WI38 (cell line): Measurements from ENCODE around the gene DZIP1L.
A peak's percentile ranks its signal among the peaks of the same experiment; 100 is the strongest.
"Not testable (repeated sequence)": the region's sequence is repeated elsewhere in the genome, so short reads cannot be mapped to it uniquely, and the experiment has no call there.

ENCODE experiments used
- H3K4me3 ChIP-seq: 2 replicates; pipeline ENCODE4 v1.5.1; 2011; ENCODE audit warnings: low read depth, mild to moderate bottlenecking, control low read depth, low read length
- TF ChIP-seq, protein P1 (sequence below): IDR thresholded peaks from 2 replicates; pipeline ENCODE4 v1.5.1; 2012; ENCODE audit warnings: low read depth, mild to moderate bottlenecking, control low read depth, low read length

The DZIP1L gene

DNA sequence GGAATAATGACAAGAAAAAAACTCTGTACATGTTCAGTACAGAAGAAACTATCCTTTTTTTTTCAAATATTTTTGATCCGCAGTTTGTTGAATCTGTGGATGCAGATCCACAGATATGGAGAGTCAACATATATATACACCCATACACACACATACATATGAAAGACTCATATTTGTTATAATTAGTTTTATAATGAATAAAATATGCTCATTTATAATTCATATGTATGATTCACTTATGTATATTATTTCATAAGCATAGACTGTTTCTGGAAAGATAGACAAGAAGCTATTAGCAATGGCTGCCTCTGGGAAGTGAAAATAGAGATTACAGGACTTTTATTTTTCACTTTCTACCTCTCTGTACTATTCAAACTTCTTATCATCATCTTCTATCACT, 9.8 kb downstream of the DZIP1L start:
- TF ChIP-seq, protein P1, sequence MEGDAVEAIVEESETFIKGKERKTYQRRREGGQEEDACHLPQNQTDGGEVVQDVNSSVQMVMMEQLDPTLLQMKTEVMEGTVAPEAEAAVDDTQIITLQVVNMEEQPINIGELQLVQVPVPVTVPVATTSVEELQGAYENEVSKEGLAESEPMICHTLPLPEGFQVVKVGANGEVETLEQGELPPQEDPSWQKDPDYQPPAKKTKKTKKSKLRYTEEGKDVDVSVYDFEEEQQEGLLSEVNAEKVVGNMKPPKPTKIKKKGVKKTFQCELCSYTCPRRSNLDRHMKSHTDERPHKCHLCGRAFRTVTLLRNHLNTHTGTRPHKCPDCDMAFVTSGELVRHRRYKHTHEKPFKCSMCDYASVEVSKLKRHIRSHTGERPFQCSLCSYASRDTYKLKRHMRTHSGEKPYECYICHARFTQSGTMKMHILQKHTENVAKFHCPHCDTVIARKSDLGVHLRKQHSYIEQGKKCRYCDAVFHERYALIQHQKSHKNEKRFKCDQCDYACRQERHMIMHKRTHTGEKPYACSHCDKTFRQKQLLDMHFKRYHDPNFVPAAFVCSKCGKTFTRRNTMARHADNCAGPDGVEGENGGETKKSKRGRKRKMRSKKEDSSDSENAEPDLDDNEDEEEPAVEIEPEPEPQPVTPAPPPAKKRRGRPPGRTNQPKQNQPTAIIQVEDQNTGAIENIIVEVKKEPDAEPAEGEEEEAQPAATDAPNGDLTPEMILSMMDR = no peak
- H3K4me3 ChIP-seq = no peak overlapping the region

DNA sequence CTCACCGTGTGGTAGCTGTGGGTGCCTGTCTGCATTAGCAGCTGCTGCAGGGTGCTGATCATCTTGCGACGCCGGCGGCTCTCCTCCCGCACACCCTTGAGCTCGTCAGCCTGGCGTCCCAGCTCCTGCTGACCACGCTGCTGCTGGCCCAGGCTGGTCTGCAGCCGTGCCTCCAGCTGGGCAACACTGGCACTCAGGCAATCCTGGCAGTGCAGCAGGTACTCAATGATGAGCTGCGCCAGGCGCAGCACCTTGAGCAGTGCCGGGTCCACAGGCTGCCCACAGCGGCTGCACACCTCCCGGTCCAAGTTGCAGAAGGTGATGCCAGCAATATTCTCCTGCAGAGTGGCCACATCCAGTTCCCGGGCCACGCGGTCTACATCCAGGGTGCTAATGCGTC, 11.9 kb downstream of the DZIP1L start:
- TF ChIP-seq, protein P1 = no peak
- no peak overlapping the region for H3K4me3 ChIP-seq

DNA sequence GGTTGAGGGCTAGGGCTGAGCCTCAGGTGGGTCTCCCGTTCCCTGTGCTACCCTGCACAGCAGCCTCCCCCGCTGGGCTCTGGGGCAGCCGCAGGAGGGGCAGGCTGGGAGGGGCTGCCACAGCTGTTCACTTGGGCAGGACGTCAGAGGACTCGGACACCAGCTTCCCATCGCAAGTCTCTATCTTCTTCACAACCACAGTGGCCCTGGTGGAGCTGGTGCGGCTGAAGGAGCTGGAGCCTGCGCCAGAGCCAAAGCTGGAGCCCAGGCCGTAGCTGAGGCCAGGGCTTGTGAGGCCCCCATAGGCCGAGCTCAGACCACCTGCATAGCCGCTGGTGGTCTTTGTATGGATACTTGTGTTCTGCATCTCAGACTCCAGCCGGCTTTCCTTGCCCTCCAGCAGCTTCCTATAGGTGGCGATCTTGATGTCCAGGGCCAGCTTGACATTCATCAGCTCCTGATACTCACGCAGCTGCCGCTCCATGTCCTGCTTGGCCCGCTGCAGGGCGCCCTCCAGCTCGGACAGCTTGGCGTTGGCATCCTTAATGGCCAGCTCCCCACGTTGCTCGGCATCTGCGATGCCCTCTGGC, 14.0 kb downstream of the DZIP1L start:
- not testable (repeated sequence) for H3K4me3 ChIP-seq

DNA sequence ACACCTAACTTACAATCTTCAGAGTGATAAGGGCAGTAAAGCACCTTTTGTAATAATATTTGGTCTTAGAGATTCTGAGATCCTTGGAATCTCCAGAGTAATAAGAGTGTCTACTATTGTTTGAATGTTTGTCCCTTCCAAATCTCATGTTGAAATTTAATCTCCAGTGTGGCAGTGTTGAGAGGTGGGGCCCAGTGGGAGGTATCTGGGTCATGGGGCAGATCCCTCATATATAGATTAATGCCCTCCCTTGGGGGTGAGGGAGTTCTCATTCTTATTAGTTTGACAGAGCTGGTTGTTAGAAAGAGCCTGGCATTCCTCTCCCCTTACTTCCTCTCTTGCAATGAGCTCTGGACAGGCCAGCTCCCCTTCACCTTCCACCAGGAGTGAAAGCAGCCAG, 16.0 kb downstream of the DZIP1L start:
- no peak overlapping the region for H3K4me3 ChIP-seq

DNA sequence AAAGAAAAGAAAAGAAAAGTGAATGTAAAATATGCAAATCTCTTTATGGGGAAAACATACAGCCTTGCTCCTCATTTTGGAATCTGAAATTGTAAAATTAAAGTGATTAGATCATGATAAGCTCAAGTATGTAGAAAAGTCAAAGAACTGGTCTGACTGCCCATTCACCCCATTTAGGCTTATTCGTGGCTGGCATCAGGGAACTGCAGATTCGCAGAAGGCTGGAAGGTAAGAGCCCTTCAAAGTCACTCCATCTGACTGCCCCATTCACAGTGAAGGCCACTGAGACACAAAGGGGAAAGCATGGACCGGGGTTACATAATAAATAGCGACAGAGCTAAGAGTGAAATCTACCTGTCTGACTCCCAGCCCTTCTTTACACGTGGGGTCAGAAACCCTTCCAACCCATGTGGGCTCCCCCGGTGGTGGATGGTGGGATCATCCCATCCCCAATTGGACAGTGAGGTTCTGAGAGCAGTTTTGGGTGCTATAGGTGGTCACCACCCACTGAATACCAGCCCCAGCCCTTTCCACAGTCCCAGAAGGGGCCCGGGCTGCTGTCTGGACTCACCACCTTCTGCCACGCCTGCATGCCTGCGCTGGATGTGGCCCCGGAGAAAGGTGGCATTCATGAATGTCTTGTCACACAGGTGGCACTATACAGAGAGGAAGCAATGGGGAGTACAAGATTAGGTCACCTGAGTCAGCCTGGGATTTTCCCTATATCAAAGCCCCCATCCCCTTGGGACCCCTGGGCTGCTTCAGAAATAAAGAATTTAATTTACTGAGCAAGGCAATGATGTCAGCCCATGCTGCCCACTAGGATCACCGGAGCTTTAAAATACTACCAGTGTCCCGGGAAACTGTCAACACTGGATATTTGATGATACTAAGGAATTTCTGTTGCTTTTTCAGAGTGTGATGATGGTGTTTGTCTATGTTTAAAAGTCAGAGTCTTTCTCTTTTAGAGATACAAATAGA, 17.9 kb downstream of the DZIP1L start:
- TF ChIP-seq, protein P1 = peak; percentile 66
- H3K4me3 ChIP-seq = no peak overlapping the region

More for the DNA sequence above, 16.0 kb downstream of the DZIP1L start:
- TF ChIP-seq, protein P1 = no peak

DNA sequence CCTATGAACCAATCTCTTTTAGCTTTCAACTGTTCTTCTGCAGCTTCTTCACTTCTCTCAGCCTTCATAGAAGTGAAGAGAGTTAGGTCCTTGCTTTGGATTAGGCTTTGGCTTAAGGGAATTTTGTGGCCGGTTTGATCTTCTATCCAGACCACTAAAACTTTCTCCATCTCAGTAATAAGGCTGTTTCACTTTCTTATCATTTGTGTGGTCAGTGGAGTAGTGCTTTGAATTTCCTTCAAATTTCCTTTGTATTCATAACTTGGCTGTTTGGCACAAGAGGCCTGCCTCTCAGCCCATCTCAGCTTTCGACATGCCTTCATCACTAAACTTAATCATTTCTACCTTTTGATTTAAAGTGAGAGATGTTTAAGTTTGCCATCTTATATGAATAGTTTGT, 21.7 kb downstream of the DZIP1L start:
- TF ChIP-seq, protein P1 = no peak
- no peak overlapping the region for H3K4me3 ChIP-seq

DNA sequence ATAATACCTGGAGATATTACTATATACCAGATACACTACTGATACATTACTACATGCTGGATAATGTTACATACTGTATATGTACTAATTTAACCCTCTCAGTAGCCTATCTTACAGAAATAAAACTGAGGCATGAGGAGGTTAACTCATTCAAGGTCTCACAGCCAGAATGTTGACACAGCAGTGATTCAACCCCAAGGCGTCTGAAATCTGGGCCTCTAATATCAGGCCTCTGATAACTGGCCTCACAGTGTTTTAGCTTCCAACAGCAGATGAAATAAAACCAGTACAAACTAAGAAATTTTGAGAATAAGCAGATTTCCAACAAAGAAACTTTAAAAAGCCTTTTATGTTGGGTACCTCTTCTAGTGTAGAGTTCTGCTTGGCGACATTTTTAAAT, 23.4 kb downstream of the DZIP1L start:
- no peak overlapping the region for H3K4me3 ChIP-seq
- TF ChIP-seq, protein P1 = no peak
